Neural cell (in vitro differentiated cells): ENCODE results near the gene CDC25A.

Experiments used
- EP300 ChIP-seq: fragments of 450-650 bp; conservative IDR thresholded peaks from 2 replicates; pipeline ENCODE4 v1.6.1; 2014; ENCODE audit warnings: antibody characterized with exemption, mild to moderate bottlenecking, moderate library complexity; ENCODE audit not compliant: poor library complexity, severe bottlenecking
- EZH2 ChIP-seq: fragments of 200-600, 300-800 bp; shearing (Covaris generic), sonication (generic); IDR thresholded peaks from 2 replicates; pipeline ENCODE4 v1.6.1; 2014; ENCODE audit warnings: antibody characterized with exemption, low read length, borderline replicate concordance, mild to moderate bottlenecking; ENCODE audit not compliant: insufficient read depth, poor library complexity, severe bottlenecking
- MXI1 ChIP-seq: fragments of 450-650 bp; conservative IDR thresholded peaks from 2 replicates; pipeline ENCODE4 v1.6.1; 2014; ENCODE audit warnings: antibody characterized with exemption, mild to moderate bottlenecking; ENCODE audit not compliant: poor library complexity, severe bottlenecking
- POLR2AphosphoS5 ChIP-seq: IDR thresholded peaks from 2 replicates; pipeline ENCODE4 v1.6.1; 2012
- REST ChIP-seq: IDR thresholded peaks from 2 replicates; pipeline ENCODE4 v1.6.1; 2012; ENCODE audit warnings: borderline replicate concordance
- TAF1 ChIP-seq: IDR thresholded peaks from 2 replicates; pipeline ENCODE4 v1.6.1; 2012; ENCODE audit warnings: low read depth
- TF ChIP-seq, protein P1 (sequence below): fragments of 450-650 bp; IDR thresholded peaks from 2 replicates; pipeline ENCODE4 v1.5.1; 2014; ENCODE audit warnings: antibody characterized with exemption, mild to moderate bottlenecking, moderate library complexity; ENCODE audit not compliant: poor library complexity, severe bottlenecking

- TF ChIP-seq, protein P1, sequence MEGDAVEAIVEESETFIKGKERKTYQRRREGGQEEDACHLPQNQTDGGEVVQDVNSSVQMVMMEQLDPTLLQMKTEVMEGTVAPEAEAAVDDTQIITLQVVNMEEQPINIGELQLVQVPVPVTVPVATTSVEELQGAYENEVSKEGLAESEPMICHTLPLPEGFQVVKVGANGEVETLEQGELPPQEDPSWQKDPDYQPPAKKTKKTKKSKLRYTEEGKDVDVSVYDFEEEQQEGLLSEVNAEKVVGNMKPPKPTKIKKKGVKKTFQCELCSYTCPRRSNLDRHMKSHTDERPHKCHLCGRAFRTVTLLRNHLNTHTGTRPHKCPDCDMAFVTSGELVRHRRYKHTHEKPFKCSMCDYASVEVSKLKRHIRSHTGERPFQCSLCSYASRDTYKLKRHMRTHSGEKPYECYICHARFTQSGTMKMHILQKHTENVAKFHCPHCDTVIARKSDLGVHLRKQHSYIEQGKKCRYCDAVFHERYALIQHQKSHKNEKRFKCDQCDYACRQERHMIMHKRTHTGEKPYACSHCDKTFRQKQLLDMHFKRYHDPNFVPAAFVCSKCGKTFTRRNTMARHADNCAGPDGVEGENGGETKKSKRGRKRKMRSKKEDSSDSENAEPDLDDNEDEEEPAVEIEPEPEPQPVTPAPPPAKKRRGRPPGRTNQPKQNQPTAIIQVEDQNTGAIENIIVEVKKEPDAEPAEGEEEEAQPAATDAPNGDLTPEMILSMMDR: no peak
- TF ChIP-seq EP300 (no peak), EZH2 (no peak), TAF1 (no peak), REST (no peak), POLR2AphosphoS5 (no peak), MXI1 (no peak)
Measured at GRCh38 chr3:48215466-48215865, 27.2 kb upstream of the CDC25A start.
